Mucosa of stomach (tissue), 1 donor: ENCODE measurements around the gene ZNF614.
"Not testable (repeated sequence)": the region's sequence is repeated elsewhere in the genome, so short reads cannot be mapped to it uniquely, and the experiment has no call there.

Experiments used
- H3K27me3 ChIP-seq: one replicate; pipeline ENCODE4 v1.7.0; 2013; ENCODE audit warnings: mild to moderate bottlenecking, low read length; ENCODE audit not compliant: control insufficient read depth, insufficient read depth
- H3K36me3 ChIP-seq: one replicate; pipeline ENCODE4 v1.7.0; 2013; ENCODE audit warnings: low read length; ENCODE audit not compliant: control insufficient read depth, insufficient read depth
- H3K4me1 ChIP-seq: one replicate; pipeline ENCODE4 v1.7.0; 2013; ENCODE audit warnings: mild to moderate bottlenecking, low read length; ENCODE audit not compliant: control insufficient read depth, insufficient read depth
- H3K4me3 ChIP-seq: one replicate; pipeline ENCODE4 v1.7.0; 2013; ENCODE audit warnings: low read length
- H3K9ac ChIP-seq: one replicate; pipeline ENCODE4 v1.7.0; 2013; ENCODE audit warnings: mild to moderate bottlenecking, low read length, moderate library complexity
- H3K9me3 ChIP-seq: one replicate; pipeline ENCODE4 v1.7.0; 2013; ENCODE audit warnings: mild to moderate bottlenecking, low read length, moderate library complexity; ENCODE audit not compliant: control insufficient read depth
- donor health status: Pancreatic carcinoma.

Gene ZNF614

DNA sequence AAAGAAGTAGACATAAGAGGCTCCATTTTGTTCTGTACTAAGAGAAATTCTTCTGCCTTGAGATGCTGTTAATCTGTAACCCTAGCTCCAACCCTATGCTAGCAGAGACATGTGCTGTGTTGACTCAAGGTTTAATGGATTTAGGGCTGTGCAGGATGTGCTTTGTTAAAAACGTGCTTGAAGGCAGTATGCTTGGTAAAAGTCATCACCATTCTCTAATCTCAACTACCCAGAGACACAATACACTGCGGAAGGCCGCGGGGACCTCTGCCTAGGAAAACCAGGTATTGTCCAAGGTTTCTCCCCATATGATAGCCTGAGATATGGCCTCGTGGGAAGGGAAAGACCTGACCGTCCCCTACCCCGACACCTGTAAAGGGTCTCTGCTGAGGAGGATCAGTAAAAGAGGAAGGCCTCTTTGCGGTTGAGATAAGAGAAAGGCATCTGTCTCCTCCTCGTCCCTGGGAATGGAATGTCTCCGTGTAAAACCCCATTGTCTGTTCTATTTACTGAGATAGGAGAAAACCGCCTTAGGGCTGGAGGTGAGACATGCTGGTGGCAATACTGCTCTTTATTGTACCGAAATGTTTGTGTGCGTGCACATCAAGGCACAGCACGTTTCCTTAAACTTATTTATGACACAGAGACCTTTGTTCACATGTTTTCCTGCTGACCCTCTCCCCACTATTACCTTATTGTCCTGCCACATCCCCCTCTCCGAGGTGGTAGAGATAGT, 1.8 kb downstream of the ZNF614 start:
- not testable (repeated sequence) for H3K9me3 ChIP-seq, H3K4me3 ChIP-seq, H3K36me3 ChIP-seq, H3K27me3 ChIP-seq, H3K4me1 ChIP-seq, H3K9ac ChIP-seq

DNA sequence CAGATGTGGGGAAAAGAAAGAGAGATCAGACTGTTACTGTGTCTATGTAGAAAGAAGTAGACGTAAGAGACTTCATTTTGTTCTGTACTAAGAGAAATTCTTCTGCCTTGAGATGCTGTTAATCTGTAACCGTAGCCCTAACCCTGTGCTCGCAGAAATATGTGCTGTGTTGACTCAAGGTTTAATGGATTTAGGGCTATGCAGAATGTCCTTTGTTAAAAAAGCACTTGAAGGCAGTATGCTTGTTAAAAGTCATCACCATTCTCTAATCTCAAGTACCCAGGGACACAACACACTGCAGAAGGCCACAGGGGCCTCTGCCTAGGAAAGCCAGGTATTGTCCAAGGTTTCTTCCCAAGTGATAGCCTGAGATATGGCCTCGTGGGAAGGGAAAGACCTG, 3.7 kb downstream of the ZNF614 start:
- not testable (repeated sequence) for H3K36me3 ChIP-seq, H3K9ac ChIP-seq, H3K4me3 ChIP-seq, H3K4me1 ChIP-seq, H3K27me3 ChIP-seq
- peaks cover 24% of the 10 kb centered on the region for H3K9me3 ChIP-seq

DNA sequence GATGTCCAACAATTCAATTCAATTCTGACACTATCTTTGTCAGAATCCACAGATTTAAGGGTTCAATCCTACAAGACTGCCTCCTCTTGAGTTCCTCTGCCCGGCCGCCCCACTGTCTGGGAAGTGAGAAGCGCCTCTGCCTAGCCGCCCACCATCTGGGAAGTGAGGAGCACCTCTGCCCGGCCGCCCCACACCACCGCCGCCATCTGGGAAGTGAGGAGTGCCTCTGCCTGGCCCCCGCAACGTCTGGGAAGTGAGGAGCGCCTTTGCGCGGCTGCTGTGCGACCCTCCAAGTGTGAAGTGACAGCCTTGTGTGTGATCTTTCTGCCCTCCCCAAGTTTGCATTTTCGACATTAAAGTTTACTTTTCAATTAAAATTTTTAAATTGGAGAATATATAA, 6.0 kb downstream of the ZNF614 start:
- Histone ChIP-seq H3K4me1 (no peaks in the 10 kb centered on the region), H3K9ac (no peak overlapping the region), H3K4me3 (no peak overlapping the region), H3K27me3 (no peaks in the 10 kb centered on the region), H3K36me3 (no peaks in the 10 kb centered on the region), H3K9me3 (peaks cover 31% of the 10 kb centered on the region)

DNA sequence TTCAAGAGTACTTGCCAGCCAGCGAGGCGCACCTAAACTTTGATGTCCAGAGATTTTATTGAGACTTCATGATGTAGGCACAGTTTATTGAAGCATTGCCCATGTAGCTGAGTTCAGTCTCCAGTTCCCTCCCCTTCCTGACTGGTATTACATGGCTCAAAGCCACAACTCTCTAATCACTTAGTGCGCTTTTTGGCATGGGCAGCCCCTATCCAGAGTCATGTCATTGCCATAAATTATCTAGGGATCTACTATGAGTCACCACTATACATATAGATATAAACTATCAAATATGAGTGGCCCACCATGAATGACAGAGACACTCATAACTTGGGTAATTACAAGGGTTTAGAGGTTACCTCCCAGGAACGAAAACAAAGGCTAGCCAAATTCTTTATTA, 7.7 kb downstream of the ZNF614 start:
- Histone ChIP-seq H3K9ac (no peak overlapping the region), H3K4me1 (no peaks in the 10 kb centered on the region), H3K36me3 (peaks cover 8% of the 10 kb centered on the region), H3K27me3 (no peaks in the 10 kb centered on the region), H3K9me3 (peaks cover 41% of the 10 kb centered on the region), H3K4me3 (no peak overlapping the region)

DNA sequence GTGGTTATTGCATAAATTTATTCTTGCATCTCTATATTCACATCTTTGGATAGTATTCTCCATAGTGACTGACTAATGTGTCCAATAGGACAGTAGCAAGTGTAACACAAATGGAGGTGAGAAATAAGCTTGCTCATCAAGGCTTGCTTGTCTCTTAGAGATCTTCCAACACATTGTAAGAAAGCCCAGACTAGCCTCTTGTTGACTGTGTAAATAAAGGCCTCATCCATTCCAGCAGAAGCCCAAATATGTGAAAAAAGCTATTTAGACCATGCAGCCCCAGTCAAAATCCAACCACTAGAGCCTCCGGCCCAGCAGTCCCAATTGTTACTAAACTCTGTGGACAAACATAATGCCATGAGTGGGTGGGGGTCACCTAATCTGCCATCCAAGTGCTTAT, 17.5 kb downstream of the ZNF614 start:
- no peak overlapping the region for H3K9ac ChIP-seq

DNA sequence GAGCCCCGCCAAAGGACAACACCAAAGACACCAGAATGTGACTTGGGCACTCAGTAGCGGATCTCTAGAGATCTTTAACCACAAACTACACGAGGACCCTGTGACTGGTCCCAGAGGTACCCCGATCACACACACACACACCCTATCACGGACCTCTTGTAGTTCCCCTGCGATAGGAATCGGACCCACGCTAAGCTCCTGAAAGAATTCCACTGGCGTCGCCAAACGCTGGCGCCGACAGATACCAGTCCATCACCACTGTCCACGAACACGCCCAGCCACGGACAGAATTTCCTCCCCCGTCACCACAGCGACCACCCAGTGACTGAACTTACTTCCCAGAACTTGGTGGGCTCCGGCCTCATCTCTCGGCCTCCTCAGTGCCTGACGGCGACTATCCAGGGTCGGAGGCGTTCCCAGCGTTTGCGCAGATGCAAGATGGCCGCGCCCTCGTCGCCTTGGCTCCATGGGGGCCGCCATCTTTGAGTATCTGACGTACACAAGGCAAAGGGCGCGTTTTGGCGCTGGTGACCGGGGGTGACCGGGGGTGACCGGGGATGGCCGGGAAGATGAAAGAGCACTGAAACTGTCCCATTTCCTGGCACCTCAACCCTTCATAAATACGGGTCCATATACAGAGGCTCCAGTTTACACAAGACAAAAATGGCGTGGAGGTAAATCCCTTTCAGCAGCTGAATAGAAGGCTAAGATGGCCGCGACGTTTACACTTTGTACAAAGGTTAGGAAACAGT, 20.2 kb downstream of the ZNF614 start, which contains the start of gene ZNF615:
Gene ZNF615, minus strand, starts transcription at position 406 of the 752 bp plus-strand sequence. CDS start 4,500 bp downstream, outside the sequence.
- no peaks in the 10 kb centered on the region for H3K36me3 ChIP-seq
- no peaks in the 10 kb centered on the region for H3K4me1 ChIP-seq
- no peaks in the 10 kb centered on the region for H3K27me3 ChIP-seq
- peak within 1 kb of the TSS; percentile 77 for H3K9ac ChIP-seq
- H3K4me3 ChIP-seq = peak within 1 kb of the TSS; percentile 80
- no peaks in the 10 kb centered on the region for H3K9me3 ChIP-seq

More for the DNA sequence above, 17.5 kb downstream of the ZNF614 start:
- Histone ChIP-seq H3K9me3 (no peaks in the 10 kb centered on the region), H3K27me3 (no peaks in the 10 kb centered on the region), H3K4me1 (no peaks in the 10 kb centered on the region), H3K4me3 (no peak overlapping the region), H3K36me3 (no peaks in the 10 kb centered on the region)

DNA sequence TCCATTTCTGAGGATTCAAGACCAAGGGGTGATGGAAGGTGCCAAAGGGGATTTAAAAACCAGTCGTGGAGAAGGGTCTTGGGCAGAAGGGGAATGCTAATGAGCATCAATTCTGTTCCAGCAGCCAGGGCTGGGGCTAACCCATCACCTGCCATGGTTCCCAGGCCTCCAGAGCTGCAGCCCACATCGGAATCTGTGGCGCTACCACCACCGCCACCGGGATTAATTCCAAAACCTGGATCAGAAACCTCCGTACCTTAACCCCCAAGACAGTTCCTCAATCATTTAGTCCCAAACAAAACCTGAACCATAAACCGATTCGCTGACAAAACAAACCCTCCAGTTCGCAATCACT, 20.8 kb downstream of the ZNF614 start:
- H3K9me3 ChIP-seq = no peaks in the 10 kb centered on the region
- no peaks in the 10 kb centered on the region for H3K27me3 ChIP-seq
- H3K9ac ChIP-seq = peak overlapping the region; percentile 77
- no peaks in the 10 kb centered on the region for H3K36me3 ChIP-seq
- no peaks in the 10 kb centered on the region for H3K4me1 ChIP-seq
- peak overlapping the region; percentile 80 for H3K4me3 ChIP-seq

DNA sequence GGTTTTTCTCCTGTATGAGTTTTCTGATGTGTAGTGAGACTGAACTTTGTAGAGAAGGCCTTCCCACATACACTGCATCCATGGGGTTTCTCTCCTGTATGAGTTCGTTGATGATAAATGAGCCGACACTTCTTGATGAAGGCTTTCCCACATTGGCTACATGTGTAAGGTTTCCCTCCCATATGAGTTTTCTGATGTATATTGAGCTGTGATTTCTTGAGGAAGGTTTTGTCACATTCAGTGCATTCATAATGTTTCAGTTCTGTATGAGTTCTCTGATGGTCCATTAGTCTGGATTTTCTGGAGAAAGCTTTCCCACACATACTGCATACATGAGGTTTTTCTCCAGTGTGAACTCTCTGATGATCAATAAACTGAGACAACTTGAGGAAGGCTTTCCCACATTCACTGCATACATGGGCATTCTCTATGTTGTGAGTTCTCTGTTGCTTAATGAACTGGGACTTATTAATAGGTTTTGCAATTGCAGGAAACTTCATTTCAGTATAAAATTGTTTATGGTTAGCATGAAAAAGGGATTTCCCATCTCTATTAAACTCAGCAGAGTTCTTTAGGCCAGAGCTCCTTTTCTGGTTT, 34.0 kb downstream of the ZNF614 start:
- H3K36me3 ChIP-seq = peaks cover 16% of the 10 kb centered on the region
- H3K27me3 ChIP-seq = no peaks in the 10 kb centered on the region
- H3K4me1 ChIP-seq = no peaks in the 10 kb centered on the region
- no peak overlapping the region for H3K4me3 ChIP-seq
- peaks cover 38% of the 10 kb centered on the region for H3K9me3 ChIP-seq
- H3K9ac ChIP-seq = no peak overlapping the region

DNA sequence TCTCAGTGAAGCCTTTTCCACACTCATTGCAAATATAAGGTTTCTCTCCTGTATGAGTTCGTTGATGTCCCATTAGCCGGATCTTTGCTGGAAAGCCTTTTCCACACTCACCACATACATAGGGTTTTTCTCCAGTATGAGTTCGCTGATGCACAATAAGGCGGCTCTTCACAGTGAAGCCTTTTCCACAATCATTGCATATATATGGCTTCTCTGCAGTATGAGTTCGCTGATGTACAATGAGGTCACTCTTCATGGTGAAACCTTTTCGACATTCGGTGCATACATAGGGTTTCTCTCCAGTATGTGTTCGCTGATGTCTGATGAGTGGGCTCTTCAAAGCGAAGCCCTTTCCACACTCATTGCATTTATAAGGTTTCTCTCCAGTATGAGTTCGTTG, 34.8 kb downstream of the ZNF614 start:
- peaks cover 16% of the 10 kb centered on the region for H3K36me3 ChIP-seq
- peaks cover 41% of the 10 kb centered on the region for H3K9me3 ChIP-seq
- no peaks in the 10 kb centered on the region for H3K4me1 ChIP-seq
- no peak overlapping the region for H3K9ac ChIP-seq
- peak overlapping the region; percentile 22 for H3K4me3 ChIP-seq
- no peaks in the 10 kb centered on the region for H3K27me3 ChIP-seq

DNA sequence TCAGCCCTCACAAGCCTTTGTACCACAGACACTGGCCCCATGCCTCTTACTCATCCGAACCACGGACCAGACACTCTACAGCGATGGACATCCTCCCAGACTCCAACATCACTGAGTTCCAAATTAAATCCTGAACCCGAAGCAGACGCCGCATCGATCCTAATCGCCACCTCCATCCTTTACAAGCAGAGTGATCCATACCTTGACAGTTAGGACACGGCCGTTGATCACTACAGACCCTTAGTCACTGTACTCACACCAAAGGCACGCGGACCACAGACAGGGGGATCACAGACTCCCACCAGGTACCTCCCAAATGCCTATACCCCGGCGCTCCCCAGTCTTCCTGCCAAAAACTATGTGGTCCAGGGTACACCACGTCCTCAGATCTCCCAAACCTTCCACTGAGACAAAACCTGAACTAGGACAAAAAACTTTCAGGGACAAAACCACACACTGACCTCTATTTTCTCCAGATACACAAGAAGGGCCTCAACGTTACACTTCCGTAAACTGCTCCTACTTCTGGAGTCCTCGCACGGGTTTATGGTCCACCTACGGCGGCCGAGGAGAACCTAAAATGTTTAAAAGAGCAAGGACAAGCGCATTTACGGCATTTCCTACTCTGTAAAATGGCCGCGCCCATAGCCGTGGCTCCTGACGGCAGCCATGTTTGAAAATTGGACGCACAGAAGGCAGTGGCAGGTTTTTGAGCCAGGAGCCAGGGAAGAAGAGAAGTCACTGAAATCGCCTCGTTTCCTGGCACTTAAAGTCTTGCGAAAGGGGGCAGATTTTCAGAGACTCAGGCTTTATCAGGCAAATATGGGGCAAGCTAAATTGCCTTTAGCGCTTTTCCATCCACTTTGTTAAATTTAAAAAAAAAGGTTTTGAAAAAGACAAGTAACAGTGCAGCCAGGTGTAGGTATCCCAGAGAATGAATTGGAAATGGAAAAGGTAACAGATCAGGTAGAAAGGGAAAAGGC, 41.6 kb downstream of the ZNF614 start, which contains the start of gene ZNF350:
Gene ZNF350, minus strand, starts transcription at position 532 of the 983 bp plus-strand sequence. CDS start 12,480 bp downstream, outside the sequence.
- H3K9ac ChIP-seq = peak within 1 kb of the TSS; percentile 96
- H3K4me3 ChIP-seq = peak within 1 kb of the TSS; percentile 97
- H3K4me1 ChIP-seq = no peaks in the 10 kb centered on the region
- no peaks in the 10 kb centered on the region for H3K36me3 ChIP-seq
- H3K27me3 ChIP-seq = no peaks in the 10 kb centered on the region
- H3K9me3 ChIP-seq = peaks cover 12% of the 10 kb centered on the region

DNA sequence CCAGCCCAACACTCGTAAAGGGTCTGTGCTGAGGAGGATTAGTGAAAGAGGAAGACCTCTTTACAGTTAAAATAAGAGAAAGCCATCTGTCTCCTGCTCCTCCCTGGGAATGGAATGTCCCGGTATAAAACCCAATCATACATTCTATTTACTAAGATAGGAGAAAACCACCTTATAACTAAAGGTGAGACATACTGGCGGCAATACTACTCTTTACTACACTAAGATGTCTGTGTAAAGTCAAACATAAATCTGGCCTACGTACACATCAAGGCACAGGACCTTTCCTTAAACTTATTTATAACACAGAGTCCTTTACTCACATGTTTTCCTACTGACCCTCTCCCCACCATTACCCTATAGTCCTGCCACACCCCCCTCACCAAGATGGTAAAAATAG, 44.8 kb downstream of the ZNF614 start:
- Histone ChIP-seq H3K4me3 (no peak overlapping the region), H3K9me3 (peaks cover 10% of the 10 kb centered on the region), H3K36me3 (no peaks in the 10 kb centered on the region), H3K9ac (no peak overlapping the region), H3K27me3 (no peaks in the 10 kb centered on the region), H3K4me1 (no peaks in the 10 kb centered on the region)
